ENCODE measurements around the gene OR2AG2. TPM values are rescaled to one million over a fixed set of nuclear protein-coding genes. Genes with fewer than 3 reads are reported as not detected.
A peak's percentile ranks its signal among the peaks of the same experiment; 100 is the strongest.
"Not testable (repeated sequence)": the region's sequence is repeated elsewhere in the genome, so short reads cannot be mapped to it uniquely, and the experiment has no call there.

OR2AG2 gene
- total and polyA plus RNA-seq, 12 donors, result 0.14 to 0.64 (median 0.27) TPM; not detected in 7

- Histone ChIP-seq H3K4me1 (replicated peaks in 1 of 2) (no peaks in the 10 kb centered on the region), H3K27me3 (no peaks in the 10 kb centered on the region), H3K27ac (no peak overlapping the region), H3K36me3 (replicated peaks in 1 of 2) (no peaks in the 10 kb centered on the region), H3K9me3 (replicated peaks in 1 of 3) (no peaks in the 10 kb centered on the region), H3K4me3 (no peak overlapping the region)
- WGBS, 4 donors, result 12 to 20% (median 13%) methylated on average over 6 of the region's 6 CpGs
- no peak for TF ChIP-seq POLR2A (IDR thresholded peaks at IDR 0.05)
- peak; percentile 58 to 93 (median 62) for TF ChIP-seq CTCF (IDR thresholded peaks at IDR 0.05)
- intact Hi-C loops (cut with DNase I), result no loop called here
- DNase-seq, result peak in 2 of 7 donors; percentile 9 to 13
Observed at GRCh38 chr11:6812390-6813005, 40.7 kb upstream of the OR2AG2 start.

GRCh38 chr11:6801075-6801474 lies 29.3 kb upstream of the OR2AG2 start:
- H3K36me3 ChIP-seq (replicated peaks in 1 of 2); H3K4me1 ChIP-seq (replicated peaks in 1 of 2); H3K9me3 ChIP-seq (replicated peaks in 1 of 3); H3K4me3 ChIP-seq; H3K27me3 ChIP-seq; H3K27ac ChIP-seq; DNase-seq; intact Hi-C loops (cut with DNase I): not testable (repeated sequence)

- 59 to 83% (median 64%) methylated on average over 1 of the region's 1 CpG for WGBS, 4 donors
- DNase-seq, result no peak
- H3K4me3 ChIP-seq, result no peak within 1 kb of the TSS
- no peak within 1 kb of the TSS for H3K27ac ChIP-seq
- intact Hi-C loops (cut with DNase I), result no loop called here
- no peaks in the 10 kb centered on the region for H3K27me3 ChIP-seq
- no peaks in the 10 kb centered on the region for H3K9me3 ChIP-seq (replicated peaks in 1 of 3)
- no peaks in the 10 kb centered on the region for H3K4me1 ChIP-seq (replicated peaks in 1 of 2)
- TF ChIP-seq POLR2A (IDR thresholded peaks at IDR 0.05), result no peak
- no peak for TF ChIP-seq CTCF (IDR thresholded peaks at IDR 0.05)
- H3K36me3 ChIP-seq (replicated peaks in 1 of 2), result no peaks in the 10 kb centered on the region
Observed at GRCh38 chr11:6799402-6799801, 27.6 kb upstream of the OR2AG2 start, which contains the start of gene OR6A2. Gene OR6A2 (minus strand): TSS chr11:6799689. CDS start chr11:6795708, 3,981 bp downstream.

GRCh38 chr11:6794639-6795038 lies 22.9 kb upstream of the OR2AG2 start:
- Histone ChIP-seq H3K36me3 (replicated peaks in 1 of 2) (no peaks in the 10 kb centered on the region), H3K4me3 (no peak overlapping the region), H3K27ac (no peak overlapping the region), H3K4me1 (replicated peaks in 1 of 2) (no peaks in the 10 kb centered on the region), H3K27me3 (no peaks in the 10 kb centered on the region), H3K9me3 (replicated peaks in 1 of 3) (no peaks in the 10 kb centered on the region)
- WGBS, 4 donors, result 70 to 91% (median 80%) methylated on average over 4 of the region's 4 CpGs
- intact Hi-C loops (cut with DNase I), result no loop called here
- DNase-seq, result no peak
- TF ChIP-seq POLR2A (IDR thresholded peaks at IDR 0.05), result no peak
- no peak for TF ChIP-seq CTCF (IDR thresholded peaks at IDR 0.05)

GRCh38 chr11:6790546-6790945 lies 18.8 kb upstream of the OR2AG2 start:
- 35 to 67% (median 42%) methylated on average over 2 of the region's 2 CpGs for WGBS, 4 donors
- intact Hi-C loops (cut with DNase I), result no loop called here
- TF ChIP-seq CTCF (IDR thresholded peaks at IDR 0.05) (no peak), POLR2A (IDR thresholded peaks at IDR 0.05) (no peak)
- Histone ChIP-seq H3K27me3 (no peaks in the 10 kb centered on the region), H3K27ac (no peak overlapping the region), H3K36me3 (replicated peaks in 1 of 2) (no peaks in the 10 kb centered on the region), H3K4me3 (no peak overlapping the region), H3K9me3 (replicated peaks in 1 of 3) (no peaks in the 10 kb centered on the region), H3K4me1 (replicated peaks in 1 of 2) (no peaks in the 10 kb centered on the region)
- DNase-seq, result no peak
